NCI-H748 (cell line): Measurements from ENCODE around the gene SLC4A8.

ENCODE experiments used
- DNase-seq: peaks from one replicate; lab custom pipeline; 2025; ENCODE audit not compliant: unreplicated experiment; lab: John Stamatoyannopoulos, UW

Gene SLC4A8

GRCh38 chr12:51424662-51425539, at the start of gene SLC4A8:
Gene SLC4A8, plus strand, starts transcription at chr12:51424831. Its CDS starts 157 bp downstream, at chr12:51424988.
- DNase-seq = peak; percentile 99

- no peak for DNase-seq
Measured at GRCh38 chr12:51374856-51375255, 49.8 kb upstream of the SLC4A8 start.

GRCh38 chr12:51377099-51377984, 47.3 kb upstream of the SLC4A8 start:
- DNase-seq = no peak

- DNase-seq = no peak
Measured at GRCh38 chr12:51378749-51379148, 45.9 kb upstream of the SLC4A8 start.

GRCh38 chr12:51379571-51379970, 45.1 kb upstream of the SLC4A8 start:
- no peak for DNase-seq

- peak; percentile 71 for DNase-seq
Measured at GRCh38 chr12:51381226-51382079, 43.2 kb upstream of the SLC4A8 start.

- no peak for DNase-seq
Measured at GRCh38 chr12:51382173-51382572, 42.5 kb upstream of the SLC4A8 start.

GRCh38 chr12:51383269-51383905, 41.2 kb upstream of the SLC4A8 start:
- DNase-seq = no peak

- DNase-seq = no peak
Measured at GRCh38 chr12:51386351-51386750, 38.3 kb upstream of the SLC4A8 start.

- DNase-seq = no peak
Measured at GRCh38 chr12:51388069-51388799, 36.4 kb upstream of the SLC4A8 start.

GRCh38 chr12:51388846-51389245, 35.8 kb upstream of the SLC4A8 start:
- DNase-seq = no peak

GRCh38 chr12:51389302-51389999, 35.2 kb upstream of the SLC4A8 start:
- peak; percentile 11 for DNase-seq

GRCh38 chr12:51390457-51390856, 34.2 kb upstream of the SLC4A8 start:
- DNase-seq = no peak

GRCh38 chr12:51390891-51391282, 33.7 kb upstream of the SLC4A8 start:
- peak; percentile 40 for DNase-seq

GRCh38 chr12:51391283-51392123, 33.1 kb upstream of the SLC4A8 start, which contains the start of gene GALNT6:
Gene GALNT6, minus strand, starts transcription at chr12:51391406. Its CDS starts 11,625 bp downstream, at chr12:51379781.
- DNase-seq = peak; percentile 74

- DNase-seq = no peak
Measured at GRCh38 chr12:51392556-51393237, 31.9 kb upstream of the SLC4A8 start.
